Daoy (cell line): Measurements from ENCODE around the gene CIT. TPM values are rescaled to one million over a fixed set of nuclear protein-coding genes. Genes with fewer than 3 reads are reported as not detected.

Experiments used
- DNase-seq: peaks from one replicate; pipeline ENCODE4 v3.0.0-alpha.2; 2015; ENCODE audit warnings: low read depth
- total RNA-seq: library from RNA; depleted of rRNA; stranded (reverse); fragments of >200 nt; shearing (Covaris generic); gene quantifications from 2 replicates; pipeline ENCODE4 v1.2.3, GENCODE V29; 2014; rRNA removed

CIT gene
- total RNA-seq, 1 experiment from 2014 or later, result 21.1 TPM

GRCh38 chr12:119649202-119649808 is 227.8 kb downstream of the CIT start:
- peak; percentile 36 for DNase-seq

- DNase-seq, result no peak
Measured at GRCh38 chr12:119645535-119646059, 231.5 kb downstream of the CIT start.

GRCh38 chr12:119644930-119645329 is 232.2 kb downstream of the CIT start:
- DNase-seq, result no peak

- peak; percentile 16 for DNase-seq
Measured at GRCh38 chr12:119642986-119643385, 234.1 kb downstream of the CIT start.

Other genes starting within 250 kb of the CIT start
- gene PRKAB1, start 209.2 kb downstream of the CIT start, total RNA-seq, result 17.4 and 39.4 TPM in 2 replicates
- gene BICDL1, start 111.9 kb upstream of the CIT start, total RNA-seq, result 0.65 and 0.80 TPM in 2 replicates
- gene RAB35, start 239.4 kb upstream of the CIT start, total RNA-seq, result 23.3 and 31.7 TPM in 2 replicates